K562 (cell line): ENCODE measurements around the gene ACOT7. TPM values are rescaled to one million over a fixed set of nuclear protein-coding genes. Genes with fewer than 3 reads are reported as not detected.
A peak's percentile ranks its signal among the peaks of the same experiment; 100 is the strongest.

Experiments used
- BACH1 ChIP-seq: fragments of 200-800 bp; sonication (Bioruptor generic); IDR thresholded peaks from 2 replicates; pipeline ENCODE4 v1.6.1; 2016; ENCODE audit warnings: missing genetic modification characterization, missing compliant biosample characterization
- ETV5 ChIP-seq: sonication (generic); formaldehyde crosslinking; IDR thresholded peaks from 2 replicates; pipeline ENCODE4 v1.4.0; 2020; ENCODE audit warnings: low read depth, mild to moderate bottlenecking, missing genetic modification reagents
- NFRKB ChIP-seq: fragments of 450-650 bp; IDR thresholded peaks from 2 replicates; pipeline ENCODE4 v1.6.1; 2016; ENCODE audit warnings: low read depth
- RBM17 ChIP-seq: fragments of 200-400 bp; formaldehyde crosslinking; IDR thresholded peaks from 2 replicates; pipeline ENCODE4 v1.6.1; 2017; ENCODE audit warnings: low read depth, mild to moderate bottlenecking, low read length, borderline replicate concordance
- TGIF2 ChIP-seq: sonication (generic); formaldehyde crosslinking; IDR thresholded peaks from 2 replicates; pipeline ENCODE4 v1.8.1; 2022; ENCODE audit warnings: mild to moderate bottlenecking, missing genetic modification reagents, moderate library complexity
- ZNF589 ChIP-seq: fragments of 200-800 bp; sonication (Bioruptor generic); IDR thresholded peaks from 2 replicates; pipeline ENCODE4 v1.6.1; 2016; ENCODE audit warnings: low read depth, missing genetic modification characterization, missing compliant biosample characterization
- polyA plus RNA-seq, 8 experiments: library from polyadenylated mRNA; depleted of rRNA in 4 of 8; stranded (reverse) in 5 of 8; unstranded in 3 of 8; fragments of >200 nt; fragmentation: Nextera tagmentation in 2 of 8; fragmentation: Illumina TruSeq in 1 of 8; extraction: Ambion mirVana in 2 of 8; extraction: Trizol in 1 of 8; gene quantifications; 2 replicates each; pipeline versions ENCODE4 v1.2.1 to v1.2.3, GENCODE V29; 2011 to 2014; ENCODE audit warnings: inconsistent platforms in 1 of 8, missing spikeins in 1 of 8
- total RNA-seq, 7 experiments: library from RNA; depleted of rRNA in 6 of 7; stranded (reverse); fragments of >200 nt in 6 of 7; fragmentation: Illumina TruSeq in 2 of 7; extraction: Trizol in 2 of 7; gene quantifications; 2 replicates each; pipeline versions ENCODE4 v1.2.1 to v1.2.3, GENCODE V29; 2011 to 2021; ENCODE audit warnings: low replicate concordance in 1 of 7
- TF ChIP-seq, protein P1 (sequence below): sonication (generic); formaldehyde crosslinking; IDR thresholded peaks from 2 replicates; pipeline ENCODE4 v1.8.0; 2022; ENCODE audit warnings: mild to moderate bottlenecking, low read depth, missing genetic modification reagents
- TF ChIP-seq, protein P2 (sequence below): fragments of 450-650 bp; IDR thresholded peaks from 2 replicates; pipeline ENCODE4 v1.6.1; 2016; ENCODE audit warnings: low read depth, mild to moderate bottlenecking, moderate library complexity
- TF ChIP-seq, protein P3 (sequence below): fragments of 450-650 bp; formaldehyde crosslinking; IDR thresholded peaks from 2 replicates; pipeline ENCODE4 v1.4.0; 2020; ENCODE audit warnings: mild to moderate bottlenecking
- TF ChIP-seq, protein P4 (sequence below): sonication (generic); formaldehyde crosslinking; IDR thresholded peaks from 2 replicates; pipeline ENCODE4 v1.8.0; 2023; ENCODE audit warnings: missing genetic modification reagents, mild to moderate bottlenecking, borderline replicate concordance
- TF ChIP-seq, protein P5 (sequence below), 2 experiments: fragments of 450-650 bp in 1 of 2; sonication (generic) in 1 of 2; formaldehyde crosslinking in 1 of 2; IDR thresholded peaks in 1 of 2; conservative IDR thresholded peaks in 1 of 2; 2 replicates each; pipeline versions ENCODE4 v1.6.1 to v1.8.1; 2016 to 2023; ENCODE audit warnings: mild to moderate bottlenecking in 2 of 2, moderate library complexity in 2 of 2, inconsistent platforms in 1 of 2, missing genetic modification reagents in 1 of 2
- TF ChIP-seq, protein P6 (sequence below): fragments of 250-450 bp; sonication (Bioruptor Pico); IDR thresholded peaks from 2 replicates; pipeline ENCODE4 v1.4.0; 2020
- TF ChIP-seq, protein P7 (sequence below): IDR thresholded peaks from 3 replicates; pipeline ENCODE4 v1.6.1; 2011; ENCODE audit warnings: borderline replicate concordance, mild to moderate bottlenecking; ENCODE audit not compliant: insufficient read length, insufficient read depth

ACOT7 gene
- total and polyA plus RNA-seq, 9 of the 15 experiments (the other 6 are each of a cell fraction or from before 2014, with no cell fraction given) = 7.0 to 92.6 (median 37.2) TPM

DNA sequence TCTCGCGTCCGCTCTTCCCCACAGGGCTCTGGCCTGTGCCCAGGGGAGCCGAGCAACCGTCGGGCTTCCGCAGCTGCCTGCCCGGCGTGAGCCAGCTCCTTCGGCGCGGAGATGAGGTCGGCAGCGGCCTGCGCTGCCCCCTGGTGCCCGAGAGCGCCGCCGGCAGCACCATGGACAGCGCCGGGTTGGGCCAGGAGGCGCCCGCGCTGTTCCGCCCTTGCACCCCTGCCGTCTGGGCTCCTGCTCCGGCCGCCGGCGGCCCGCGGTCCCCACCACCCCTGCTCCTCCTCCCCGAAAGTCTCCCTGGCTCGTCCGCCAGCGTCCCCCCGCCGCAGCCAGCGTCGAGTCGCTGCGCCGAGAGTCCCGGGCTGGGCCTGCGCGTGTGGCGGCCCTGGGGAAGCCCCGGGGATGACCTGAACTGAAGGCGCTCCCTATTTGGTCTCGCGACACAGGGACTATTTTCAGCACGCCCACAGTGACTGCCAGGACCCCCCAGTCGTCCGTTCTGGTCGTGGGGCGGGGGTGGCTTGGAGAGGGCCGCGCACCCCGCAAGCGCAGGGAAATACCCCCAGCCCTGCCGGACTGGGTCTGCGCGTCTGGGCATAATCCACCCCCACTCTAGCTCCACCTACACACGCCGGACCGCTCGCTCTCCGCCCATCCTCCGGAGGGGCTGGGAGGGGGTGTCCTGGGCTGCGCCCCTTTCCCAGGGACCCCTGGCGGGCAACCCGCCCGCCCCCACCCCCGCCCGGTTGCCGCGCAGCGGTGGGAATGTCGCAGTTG, 148.3 kb downstream of the ACOT7 start (continued):
- TF ChIP-seq, protein P1, sequence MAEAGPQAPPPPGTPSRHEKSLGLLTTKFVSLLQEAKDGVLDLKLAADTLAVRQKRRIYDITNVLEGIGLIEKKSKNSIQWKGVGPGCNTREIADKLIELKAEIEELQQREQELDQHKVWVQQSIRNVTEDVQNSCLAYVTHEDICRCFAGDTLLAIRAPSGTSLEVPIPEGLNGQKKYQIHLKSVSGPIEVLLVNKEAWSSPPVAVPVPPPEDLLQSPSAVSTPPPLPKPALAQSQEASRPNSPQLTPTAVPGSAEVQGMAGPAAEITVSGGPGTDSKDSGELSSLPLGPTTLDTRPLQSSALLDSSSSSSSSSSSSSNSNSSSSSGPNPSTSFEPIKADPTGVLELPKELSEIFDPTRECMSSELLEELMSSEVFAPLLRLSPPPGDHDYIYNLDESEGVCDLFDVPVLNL (CRISPR knock-in tag) = peak; percentile 89
- TF ChIP-seq RBM17 = no peak
- TF ChIP-seq, protein P2, sequence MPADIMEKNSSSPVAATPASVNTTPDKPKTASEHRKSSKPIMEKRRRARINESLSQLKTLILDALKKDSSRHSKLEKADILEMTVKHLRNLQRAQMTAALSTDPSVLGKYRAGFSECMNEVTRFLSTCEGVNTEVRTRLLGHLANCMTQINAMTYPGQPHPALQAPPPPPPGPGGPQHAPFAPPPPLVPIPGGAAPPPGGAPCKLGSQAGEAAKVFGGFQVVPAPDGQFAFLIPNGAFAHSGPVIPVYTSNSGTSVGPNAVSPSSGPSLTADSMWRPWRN = no peak
- TF ChIP-seq, protein P3, sequence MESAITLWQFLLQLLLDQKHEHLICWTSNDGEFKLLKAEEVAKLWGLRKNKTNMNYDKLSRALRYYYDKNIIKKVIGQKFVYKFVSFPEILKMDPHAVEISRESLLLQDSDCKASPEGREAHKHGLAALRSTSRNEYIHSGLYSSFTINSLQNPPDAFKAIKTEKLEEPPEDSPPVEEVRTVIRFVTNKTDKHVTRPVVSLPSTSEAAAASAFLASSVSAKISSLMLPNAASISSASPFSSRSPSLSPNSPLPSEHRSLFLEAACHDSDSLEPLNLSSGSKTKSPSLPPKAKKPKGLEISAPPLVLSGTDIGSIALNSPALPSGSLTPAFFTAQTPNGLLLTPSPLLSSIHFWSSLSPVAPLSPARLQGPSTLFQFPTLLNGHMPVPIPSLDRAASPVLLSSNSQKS (CRISPR knock-in tag) = no peak
- TF ChIP-seq, protein P4, sequence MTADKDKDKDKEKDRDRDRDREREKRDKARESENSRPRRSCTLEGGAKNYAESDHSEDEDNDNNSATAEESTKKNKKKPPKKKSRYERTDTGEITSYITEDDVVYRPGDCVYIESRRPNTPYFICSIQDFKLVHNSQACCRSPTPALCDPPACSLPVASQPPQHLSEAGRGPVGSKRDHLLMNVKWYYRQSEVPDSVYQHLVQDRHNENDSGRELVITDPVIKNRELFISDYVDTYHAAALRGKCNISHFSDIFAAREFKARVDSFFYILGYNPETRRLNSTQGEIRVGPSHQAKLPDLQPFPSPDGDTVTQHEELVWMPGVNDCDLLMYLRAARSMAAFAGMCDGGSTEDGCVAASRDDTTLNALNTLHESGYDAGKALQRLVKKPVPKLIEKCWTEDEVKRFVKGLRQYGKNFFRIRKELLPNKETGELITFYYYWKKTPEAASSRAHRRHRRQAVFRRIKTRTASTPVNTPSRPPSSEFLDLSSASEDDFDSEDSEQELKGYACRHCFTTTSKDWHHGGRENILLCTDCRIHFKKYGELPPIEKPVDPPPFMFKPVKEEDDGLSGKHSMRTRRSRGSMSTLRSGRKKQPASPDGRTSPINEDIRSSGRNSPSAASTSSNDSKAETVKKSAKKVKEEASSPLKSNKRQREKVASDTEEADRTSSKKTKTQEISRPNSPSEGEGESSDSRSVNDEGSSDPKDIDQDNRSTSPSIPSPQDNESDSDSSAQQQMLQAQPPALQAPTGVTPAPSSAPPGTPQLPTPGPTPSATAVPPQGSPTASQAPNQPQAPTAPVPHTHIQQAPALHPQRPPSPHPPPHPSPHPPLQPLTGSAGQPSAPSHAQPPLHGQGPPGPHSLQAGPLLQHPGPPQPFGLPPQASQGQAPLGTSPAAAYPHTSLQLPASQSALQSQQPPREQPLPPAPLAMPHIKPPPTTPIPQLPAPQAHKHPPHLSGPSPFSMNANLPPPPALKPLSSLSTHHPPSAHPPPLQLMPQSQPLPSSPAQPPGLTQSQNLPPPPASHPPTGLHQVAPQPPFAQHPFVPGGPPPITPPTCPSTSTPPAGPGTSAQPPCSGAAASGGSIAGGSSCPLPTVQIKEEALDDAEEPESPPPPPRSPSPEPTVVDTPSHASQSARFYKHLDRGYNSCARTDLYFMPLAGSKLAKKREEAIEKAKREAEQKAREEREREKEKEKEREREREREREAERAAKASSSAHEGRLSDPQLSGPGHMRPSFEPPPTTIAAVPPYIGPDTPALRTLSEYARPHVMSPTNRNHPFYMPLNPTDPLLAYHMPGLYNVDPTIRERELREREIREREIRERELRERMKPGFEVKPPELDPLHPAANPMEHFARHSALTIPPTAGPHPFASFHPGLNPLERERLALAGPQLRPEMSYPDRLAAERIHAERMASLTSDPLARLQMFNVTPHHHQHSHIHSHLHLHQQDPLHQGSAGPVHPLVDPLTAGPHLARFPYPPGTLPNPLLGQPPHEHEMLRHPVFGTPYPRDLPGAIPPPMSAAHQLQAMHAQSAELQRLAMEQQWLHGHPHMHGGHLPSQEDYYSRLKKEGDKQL (CRISPR knock-in tag) = peak; percentile 96
- TF ChIP-seq BACH1 (tag) = no peak
- TF ChIP-seq NFRKB = no peak
- TF ChIP-seq, protein P5, sequence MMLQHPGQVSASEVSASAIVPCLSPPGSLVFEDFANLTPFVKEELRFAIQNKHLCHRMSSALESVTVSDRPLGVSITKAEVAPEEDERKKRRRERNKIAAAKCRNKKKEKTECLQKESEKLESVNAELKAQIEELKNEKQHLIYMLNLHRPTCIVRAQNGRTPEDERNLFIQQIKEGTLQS (IDR thresholded peaks at IDR 0.05) = no peak
- TF ChIP-seq, protein P5 (CRISPR knock-in tag; conservative IDR thresholded peaks at IDR 0.05) = peak; percentile 88
- TF ChIP-seq, protein P6, sequence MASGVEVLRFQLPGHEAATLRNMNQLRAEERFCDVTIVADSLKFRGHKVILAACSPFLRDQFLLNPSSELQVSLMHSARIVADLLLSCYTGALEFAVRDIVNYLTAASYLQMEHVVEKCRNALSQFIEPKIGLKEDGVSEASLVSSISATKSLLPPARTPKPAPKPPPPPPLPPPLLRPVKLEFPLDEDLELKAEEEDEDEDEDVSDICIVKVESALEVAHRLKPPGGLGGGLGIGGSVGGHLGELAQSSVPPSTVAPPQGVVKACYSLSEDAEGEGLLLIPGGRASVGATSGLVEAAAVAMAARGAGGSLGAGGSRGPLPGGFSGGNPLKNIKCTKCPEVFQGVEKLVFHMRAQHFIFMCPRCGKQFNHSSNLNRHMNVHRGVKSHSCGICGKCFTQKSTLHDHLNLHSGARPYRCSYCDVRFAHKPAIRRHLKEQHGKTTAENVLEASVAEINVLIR (CRISPR knock-in tag) = peak; percentile 55; the same call in 1 of the 2 replicates
- TF ChIP-seq, protein P7, sequence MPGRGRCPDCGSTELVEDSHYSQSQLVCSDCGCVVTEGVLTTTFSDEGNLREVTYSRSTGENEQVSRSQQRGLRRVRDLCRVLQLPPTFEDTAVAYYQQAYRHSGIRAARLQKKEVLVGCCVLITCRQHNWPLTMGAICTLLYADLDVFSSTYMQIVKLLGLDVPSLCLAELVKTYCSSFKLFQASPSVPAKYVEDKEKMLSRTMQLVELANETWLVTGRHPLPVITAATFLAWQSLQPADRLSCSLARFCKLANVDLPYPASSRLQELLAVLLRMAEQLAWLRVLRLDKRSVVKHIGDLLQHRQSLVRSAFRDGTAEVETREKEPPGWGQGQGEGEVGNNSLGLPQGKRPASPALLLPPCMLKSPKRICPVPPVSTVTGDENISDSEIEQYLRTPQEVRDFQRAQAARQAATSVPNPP = no peak
- peak; percentile 90 for TF ChIP-seq ETV5 (CRISPR knock-in tag)
- TF ChIP-seq ZNF589 (CRISPR knock-in tag) = peak; percentile 63; the same call in 1 of the 2 replicates
- TF ChIP-seq TGIF2 (CRISPR knock-in tag) = peak; percentile 99
